Subcutaneous abdominal adipose tissue (tissue), 5 donors: ENCODE results near the gene CHAT.

Experiments used
- H3K27ac ChIP-seq: one replicate; pipeline ENCODE4 v1.7.0; 2013; ENCODE audit warnings: low read depth, mild to moderate bottlenecking, inconsistent platforms, low read length, moderate library complexity
- H3K27me3 ChIP-seq, 5 donors: one replicate each; pipeline ENCODE4 v1.7.0; 2013; ENCODE audit warnings: low read length in 5 of 5, inconsistent platforms in 1 of 5; ENCODE audit not compliant: control insufficient read depth in 5 of 5, insufficient read depth in 4 of 5
- H3K36me3 ChIP-seq, 5 donors: one replicate each; pipeline ENCODE4 v1.7.0; 2013; ENCODE audit warnings: low read length in 5 of 5; ENCODE audit not compliant: control insufficient read depth in 5 of 5, insufficient read depth in 5 of 5
- H3K4me1 ChIP-seq, 5 donors: one replicate each; pipeline ENCODE4 v1.7.0; 2013; ENCODE audit warnings: low read length in 5 of 5, mild to moderate bottlenecking in 3 of 5, moderate library complexity in 1 of 5; ENCODE audit not compliant: control insufficient read depth in 5 of 5, insufficient read depth in 5 of 5
- H3K4me3 ChIP-seq, 5 donors: one replicate each; pipeline ENCODE4 v1.7.0; 2013; ENCODE audit warnings: low read length in 5 of 5, low read depth in 1 of 5
- H3K9ac ChIP-seq, 5 donors: one replicate each; pipeline ENCODE4 v1.7.0; 2013; ENCODE audit warnings: low read length in 5 of 5, mild to moderate bottlenecking in 4 of 5, moderate library complexity in 3 of 5
- H3K9me3 ChIP-seq, 5 donors: one replicate each; pipeline ENCODE4 v1.7.0; 2013; ENCODE audit warnings: low read length in 5 of 5; ENCODE audit not compliant: control insufficient read depth in 5 of 5
- donor health status: healthy.
- donor health status: healthy.
- donor health status: healthy.
- donor health status: healthy.
- donor health status: healthy.

CHAT gene

GRCh38 chr10:49627038-49627437, 13.2 kb downstream of the CHAT start:
- Histone ChIP-seq H3K27me3 (peaks cover 0 to 10% (median 6%) of the 10 kb centered on the region in 5 donors), H3K4me1 (no peaks in the 10 kb centered on the region), H3K9me3 (no peaks in the 10 kb centered on the region), H3K36me3 (no peaks in the 10 kb centered on the region), H3K4me3 (no peak overlapping the region), H3K9ac (no peak overlapping the region), H3K27ac (no peak overlapping the region)

- Histone ChIP-seq H3K27me3 (peaks cover 0 to 11% (median 6%) of the 10 kb centered on the region in 5 donors), H3K27ac (no peak overlapping the region), H3K9me3 (no peaks in the 10 kb centered on the region), H3K4me3 (no peak overlapping the region), H3K4me1 (no peaks in the 10 kb centered on the region), H3K36me3 (no peaks in the 10 kb centered on the region), H3K9ac (no peak overlapping the region)
Observed at GRCh38 chr10:49627644-49628247, 13.9 kb downstream of the CHAT start.

- no peak overlapping the region for H3K27ac ChIP-seq
- no peaks in the 10 kb centered on the region for H3K36me3 ChIP-seq
- H3K9ac ChIP-seq: no peak overlapping the region
- no peaks in the 10 kb centered on the region for H3K9me3 ChIP-seq
- peaks cover 0 to 14% (median 6%) of the 10 kb centered on the region in 5 donors for H3K27me3 ChIP-seq
- H3K4me1 ChIP-seq: no peaks in the 10 kb centered on the region
- no peak overlapping the region for H3K4me3 ChIP-seq
Observed at GRCh38 chr10:49628599-49628998, 14.8 kb downstream of the CHAT start.

GRCh38 chr10:49629431-49629881, 15.6 kb downstream of the CHAT start:
- Histone ChIP-seq H3K9me3 (no peaks in the 10 kb centered on the region), H3K4me1 (no peaks in the 10 kb centered on the region), H3K4me3 (no peak overlapping the region), H3K36me3 (no peaks in the 10 kb centered on the region), H3K27me3 (peaks cover 0 to 14% (median 5%) of the 10 kb centered on the region in 5 donors), H3K27ac (no peak overlapping the region), H3K9ac (no peak overlapping the region)

GRCh38 chr10:49631975-49632374, 18.1 kb downstream of the CHAT start:
- Histone ChIP-seq H3K4me3 (no peak overlapping the region), H3K36me3 (no peaks in the 10 kb centered on the region), H3K9ac (no peak overlapping the region), H3K27ac (no peak overlapping the region), H3K27me3 (peaks cover 0 to 8% (median 0%) of the 10 kb centered on the region in 5 donors), H3K9me3 (no peaks in the 10 kb centered on the region), H3K4me1 (no peaks in the 10 kb centered on the region)

GRCh38 chr10:49632406-49633317, 18.8 kb downstream of the CHAT start:
- Histone ChIP-seq H3K9me3 (no peaks in the 10 kb centered on the region), H3K9ac (no peak overlapping the region), H3K27ac (no peak overlapping the region), H3K4me3 (no peak overlapping the region), H3K36me3 (no peaks in the 10 kb centered on the region), H3K27me3 (peaks cover 0 to 8% (median 0%) of the 10 kb centered on the region in 5 donors), H3K4me1 (no peaks in the 10 kb centered on the region)

- Histone ChIP-seq H3K9ac (no peak overlapping the region), H3K4me1 (no peaks in the 10 kb centered on the region), H3K4me3 (no peak overlapping the region), H3K9me3 (no peaks in the 10 kb centered on the region), H3K27ac (no peak overlapping the region), H3K27me3 (peaks cover 0 to 8% (median 0%) of the 10 kb centered on the region in 5 donors), H3K36me3 (no peaks in the 10 kb centered on the region)
Observed at GRCh38 chr10:49633327-49634068, 19.7 kb downstream of the CHAT start.

GRCh38 chr10:49634069-49634660, 20.3 kb downstream of the CHAT start:
- Histone ChIP-seq H3K4me1 (no peaks in the 10 kb centered on the region), H3K27ac (no peak overlapping the region), H3K4me3 (no peak overlapping the region), H3K9me3 (no peaks in the 10 kb centered on the region), H3K36me3 (no peaks in the 10 kb centered on the region), H3K9ac (no peak overlapping the region), H3K27me3 (peaks cover 0 to 8% (median 0%) of the 10 kb centered on the region in 5 donors)

GRCh38 chr10:49642311-49642710, 28.5 kb downstream of the CHAT start:
- H3K4me3 ChIP-seq: no peak overlapping the region
- peaks cover 4 to 36% (median 17%) of the 10 kb centered on the region in 5 donors for H3K27me3 ChIP-seq
- H3K9me3 ChIP-seq: no peaks in the 10 kb centered on the region

More at GRCh38 chr10:49642311-49642710, 28.5 kb downstream of the CHAT start:
- Histone ChIP-seq H3K36me3 (no peaks in the 10 kb centered on the region), H3K4me1 (peaks cover 0 to 7% (median 0%) of the 10 kb centered on the region in 5 donors), H3K27ac (no peak overlapping the region), H3K9ac (no peak overlapping the region)
